Endothelial cell of umbilical vein (primary cell): Measurements from ENCODE around the gene DLL3. TPM values are rescaled to one million over a fixed set of nuclear protein-coding genes. Genes with fewer than 3 reads are reported as not detected.

Experiments
- BruUV-seq: library from RNA; stranded (reverse); fragments of 400-500 nt; replicated peaks from 2 replicates; lab custom pipeline; 2021; lab: Mats Ljungman, UMichigan
- CTCF ChIA-PET: fragments of 300-600, 350-600 bp; sonication (Branson Sonifier 250); formaldehyde crosslinking; loops from one replicate; lab custom pipeline; 2021; ENCODE audit warnings: antibody characterized with exemption, inconsistent platforms; lab: Charles Lee
- POLR2A ChIA-PET: fragments of 300-600, 350-600 bp; sonication (Branson Sonifier 250); formaldehyde crosslinking; loops from one replicate; lab custom pipeline; 2021; ENCODE audit warnings: antibody characterized with exemption, inconsistent platforms; lab: Charles Lee
- DNase-seq: peaks from one replicate; pipeline ENCODE4 v3.0.0-alpha.2; 2011; ENCODE audit warnings: low read depth, low spot score
- FAIRE-seq: peaks from 2 replicates; lab custom pipeline; 2011; peaks lifted over from hg19 to GRCh38; lab: Jason Lieb, UNC
- H2AFZ ChIP-seq: 2 replicates; pipeline ENCODE4 v1.6.0; 2012; ENCODE audit warnings: low read depth, low read length, control low read depth, inconsistent platforms
- H3K27ac ChIP-seq: 2 replicates; pipeline ENCODE4 v1.5.1; 2011; ENCODE audit warnings: low read depth, mild to moderate bottlenecking, control low read depth, low read length, moderate library complexity; ENCODE audit not compliant: insufficient read depth
- H3K27me3 ChIP-seq, 2 experiments: 2 replicates each; pipeline versions ENCODE4 v1.6.0 to v1.6.1; 2011; ENCODE audit warnings: low read length in 2 of 2, mixed read lengths in 1 of 2; ENCODE audit not compliant: control insufficient read depth in 2 of 2, insufficient read depth in 2 of 2
- H3K36me3 ChIP-seq, 2 experiments: 2 replicates in 1 of 2; 3 replicates in 1 of 2; pipeline ENCODE4 v1.5.1; 2011; ENCODE audit warnings: low read length in 2 of 2, mild to moderate bottlenecking in 1 of 2, moderate library complexity in 1 of 2; ENCODE audit not compliant: control insufficient read depth in 2 of 2, insufficient read depth in 2 of 2; ENCODE audit errors: extremely low read depth in 1 of 2
- H3K4me1 ChIP-seq: 3 replicates; pipeline ENCODE4 v1.5.1; 2011; ENCODE audit warnings: mild to moderate bottlenecking, low read length; ENCODE audit not compliant: control insufficient read depth, insufficient read depth; ENCODE audit errors: extremely low read depth
- H3K4me2 ChIP-seq: 2 replicates; pipeline ENCODE4 v1.6.1; 2011; ENCODE audit warnings: low read length, control low read depth, mixed read lengths; ENCODE audit not compliant: insufficient read depth
- H3K4me3 ChIP-seq, 3 experiments: fragments of 200-600 bp in 1 of 3; sonication (generic), shearing (Covaris generic) in 1 of 3; replicated peaks in 1 of 3; 2 replicates each; pipeline ENCODE4 v1.5.1; 2011 to 2016; ENCODE audit warnings: control low read depth in 3 of 3, low read length in 3 of 3, mild to moderate bottlenecking in 2 of 3, inconsistent platforms in 1 of 3, low read depth in 1 of 3, moderate library complexity in 1 of 3; ENCODE audit not compliant: insufficient read depth in 1 of 3
- H3K79me2 ChIP-seq: 2 replicates; pipeline ENCODE4 v1.6.0; 2012; ENCODE audit warnings: low read length, inconsistent platforms; ENCODE audit not compliant: control insufficient read depth, insufficient read depth
- H3K9ac ChIP-seq: replicated peaks from 2 replicates; pipeline ENCODE3; 2011; ENCODE audit warnings: low read length, control low read depth; ENCODE audit not compliant: insufficient read depth; ENCODE audit errors: extremely low read depth
- H3K9me1 ChIP-seq: replicated peaks from 3 replicates; pipeline ENCODE4 v1.6.0; 2011; ENCODE audit warnings: mild to moderate bottlenecking, low read length; ENCODE audit not compliant: control insufficient read depth, insufficient read depth; ENCODE audit errors: extremely low read depth
- H3K9me3 ChIP-seq: replicated peaks from 2 replicates; pipeline ENCODE4 v1.5.1; 2012; ENCODE audit warnings: low read length, inconsistent platforms; ENCODE audit not compliant: control insufficient read depth, insufficient read depth
- H4K20me1 ChIP-seq: replicated peaks from 2 replicates; pipeline ENCODE3; 2011; ENCODE audit warnings: mild to moderate bottlenecking, low read length; ENCODE audit not compliant: control insufficient read depth, insufficient read depth; ENCODE audit errors: extremely low read depth
- EZH2 ChIP-seq: IDR thresholded peaks from 2 replicates; pipeline ENCODE4 v1.6.1; 2012; ENCODE audit warnings: borderline replicate concordance, low read depth, mild to moderate bottlenecking, moderate library complexity, low read length, inconsistent platforms; ENCODE audit not compliant: severe bottlenecking
- FOS ChIP-seq: IDR thresholded peaks from 2 replicates; pipeline ENCODE4 v1.6.1; 2011; ENCODE audit warnings: mild to moderate bottlenecking, low read length, moderate library complexity, borderline replicate concordance; ENCODE audit not compliant: insufficient read depth
- GATA2 ChIP-seq: IDR thresholded peaks from 2 replicates; pipeline ENCODE4 v1.7.0; 2011; ENCODE audit warnings: low read depth, mild to moderate bottlenecking, moderate library complexity, mixed read lengths, low read length; ENCODE audit not compliant: insufficient read length, insufficient read depth
- JUN ChIP-seq: IDR thresholded peaks from 2 replicates; pipeline ENCODE4 v1.6.1; 2011; ENCODE audit warnings: borderline replicate concordance, low read depth; ENCODE audit not compliant: insufficient read length, insufficient read depth
- MAX ChIP-seq: IDR thresholded peaks from 2 replicates; pipeline ENCODE4 v1.6.1; 2011; ENCODE audit not compliant: insufficient read depth, insufficient read length
- MYC ChIP-seq: IDR thresholded peaks from one replicate; pipeline ENCODE4 v1.6.1; 2011; ENCODE audit warnings: mild to moderate bottlenecking, low read depth, low read length
- POLR2A ChIP-seq: IDR thresholded peaks from 2 replicates; pipeline ENCODE4 v1.6.1; 2012; ENCODE audit warnings: low read depth, mild to moderate bottlenecking, control low read depth, low read length
- POLR2AphosphoS5 ChIP-seq: IDR thresholded peaks from 2 replicates; pipeline ENCODE4 v1.6.1; 2012; ENCODE audit warnings: low read depth, mild to moderate bottlenecking, control low read depth, low read length, moderate library complexity; ENCODE audit not compliant: insufficient read depth
- dilution Hi-C: fragments of 300-500 bp; cut with MboI; formaldehyde crosslinking; loops from one replicate; pipeline ENCODE4 v1.15.0; 2019; ENCODE audit warnings: low sequenced_read_pairs; ENCODE audit not compliant: extremely low pct_ligation_motif_present
- intact Hi-C: fragments of 100-400 bp; cut with micrococcal nuclease; formaldehyde crosslinking; loops from one replicate; pipeline ENCODE4 v1.10.0; 2022
- polyA plus RNA-seq, 4 experiments: library from polyadenylated mRNA; depleted of rRNA in 3 of 4; stranded (reverse) in 3 of 4; unstranded in 1 of 4; fragments of >200 nt; gene quantifications; 2 replicates each; pipeline versions ENCODE4 v1.2.1 to v1.2.3, GENCODE V29; 2011 to 2012; ENCODE audit warnings: missing spikeins in 1 of 4
- total RNA-seq: library from RNA; stranded (reverse); gene quantifications from 2 replicates; pipeline ENCODE4 v1.2.3, GENCODE V29; 2021
- TF ChIP-seq, protein P1 (sequence below), 2 donors: IDR thresholded peaks; 1 replicate in 1 of 2; 2 replicates in 1 of 2; pipeline ENCODE4 v1.5.1; 2011; ENCODE audit warnings: low read length in 2 of 2, mild to moderate bottlenecking in 2 of 2, moderate library complexity in 2 of 2, control low read depth in 1 of 2, inconsistent platforms in 1 of 2, low read depth in 1 of 2; ENCODE audit not compliant: insufficient read depth in 1 of 2; ENCODE audit errors: extremely low read depth in 1 of 2

DLL3 gene
- total and polyA plus RNA-seq, 2 donors (not counting 3 experiments of a cell fraction or from before 2014, with no cell fraction given), result 0.40 to 0.73 TPM

DNA sequence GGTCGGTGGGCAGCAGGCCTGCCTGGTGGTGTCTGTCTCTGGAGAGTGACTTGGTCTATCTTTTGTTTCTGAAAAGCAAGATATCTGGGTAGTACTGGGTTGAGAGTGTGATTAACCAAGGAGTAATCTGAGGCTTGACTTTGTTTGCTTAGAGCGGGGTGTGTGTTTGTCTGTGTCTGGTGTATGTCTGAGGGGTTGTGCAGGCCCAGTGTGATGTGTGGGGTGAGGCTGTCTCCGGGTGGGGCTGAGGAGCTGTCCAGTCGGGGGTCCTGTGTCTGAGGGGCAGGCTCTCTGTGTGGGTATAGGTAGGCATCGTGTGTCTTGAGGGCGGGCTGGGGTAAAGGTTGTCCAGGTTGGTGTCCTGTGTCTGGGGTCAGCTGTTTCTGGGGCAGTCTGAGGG lies 29.2 kb upstream of the DLL3 start:
- Histone ChIP-seq H3K4me3 (no peak overlapping the region), H3K9me1 (no peaks in the 10 kb centered on the region), H3K4me1 (no peaks in the 10 kb centered on the region), H3K9me3 (no peaks in the 10 kb centered on the region), H3K4me2 (no peak overlapping the region), H4K20me1 (no peaks in the 10 kb centered on the region), H3K9ac (no peak overlapping the region), H3K36me3 (peaks cover 18 to 84% of the 10 kb centered on the region in 2 experiments), H3K27ac (no peak overlapping the region), H2AFZ (no peak overlapping the region), H3K27me3 (no peaks in the 10 kb centered on the region), H3K79me2 (no peaks in the 10 kb centered on the region)
- TF ChIP-seq JUN (no peak), POLR2AphosphoS5 (no peak), MYC (no peak), POLR2A (no peak), FOS (no peak), EZH2 (no peak), MAX (no peak), GATA2 (no peak)
- TF ChIP-seq, protein P1, sequence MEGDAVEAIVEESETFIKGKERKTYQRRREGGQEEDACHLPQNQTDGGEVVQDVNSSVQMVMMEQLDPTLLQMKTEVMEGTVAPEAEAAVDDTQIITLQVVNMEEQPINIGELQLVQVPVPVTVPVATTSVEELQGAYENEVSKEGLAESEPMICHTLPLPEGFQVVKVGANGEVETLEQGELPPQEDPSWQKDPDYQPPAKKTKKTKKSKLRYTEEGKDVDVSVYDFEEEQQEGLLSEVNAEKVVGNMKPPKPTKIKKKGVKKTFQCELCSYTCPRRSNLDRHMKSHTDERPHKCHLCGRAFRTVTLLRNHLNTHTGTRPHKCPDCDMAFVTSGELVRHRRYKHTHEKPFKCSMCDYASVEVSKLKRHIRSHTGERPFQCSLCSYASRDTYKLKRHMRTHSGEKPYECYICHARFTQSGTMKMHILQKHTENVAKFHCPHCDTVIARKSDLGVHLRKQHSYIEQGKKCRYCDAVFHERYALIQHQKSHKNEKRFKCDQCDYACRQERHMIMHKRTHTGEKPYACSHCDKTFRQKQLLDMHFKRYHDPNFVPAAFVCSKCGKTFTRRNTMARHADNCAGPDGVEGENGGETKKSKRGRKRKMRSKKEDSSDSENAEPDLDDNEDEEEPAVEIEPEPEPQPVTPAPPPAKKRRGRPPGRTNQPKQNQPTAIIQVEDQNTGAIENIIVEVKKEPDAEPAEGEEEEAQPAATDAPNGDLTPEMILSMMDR (IDR thresholded peaks at IDR 0.05; ENCODE audit: extremely low read depth in 1 of 2, insufficient read depth in 1 of 2, low read depth in 1 of 2, low read length in 2 of 2), result no peak
- no TSS peak for BruUV-seq
- dilution Hi-C loops, result no loop called here
- intact Hi-C loops, result no loop called here
- no peak for FAIRE-seq
- ChIA-PET CTCF (no interaction called here), POLR2A (no interaction called here)
- DNase-seq, result no peak
